Measurements from ENCODE around the gene LSG1. TPM values are rescaled to one million over a fixed set of nuclear protein-coding genes. Genes with fewer than 3 reads are reported as not detected.
A peak's percentile ranks its signal among the peaks of the same experiment; 100 is the strongest.

LSG1 gene
- total RNA-seq, 6 donors from 2014 or later, result 21.6 to 42.6 (median 34.7) TPM

- peak in 1 of 2 donors; percentile 56 for DNase-seq
- TF ChIP-seq CTCF (IDR thresholded peaks at IDR 0.05) (no peak), POLR2A (IDR thresholded peaks at IDR 0.05) (no peak), EP300 (IDR thresholded peaks at IDR 0.05) (no peak), POLR2AphosphoS5 (IDR thresholded peaks at IDR 0.05) (no peak)
- no peak overlapping the region for H3K27ac ChIP-seq
- no peak overlapping the region for H3K4me3 ChIP-seq
- no peaks in the 10 kb centered on the region for H3K27me3 ChIP-seq
- 95 to 96% methylated on average over 20 to 26 of the region's 26 CpGs for WGBS, 2 donors
- peaks cover 3 to 38% (median 17%) of the 10 kb centered on the region in 4 donors for H3K36me3 ChIP-seq
- no peaks in the 10 kb centered on the region for H3K9me3 ChIP-seq
- ATAC-seq (ENCODE audit: low FRiP score in 2 of 2), result no peak
- H3K4me1 ChIP-seq, result peaks cover 0 to 13% (median 4%) of the 10 kb centered on the region in 4 donors
Observed at GRCh38 chr3:194622621-194623340, 49.2 kb downstream of the LSG1 start.

DNA sequence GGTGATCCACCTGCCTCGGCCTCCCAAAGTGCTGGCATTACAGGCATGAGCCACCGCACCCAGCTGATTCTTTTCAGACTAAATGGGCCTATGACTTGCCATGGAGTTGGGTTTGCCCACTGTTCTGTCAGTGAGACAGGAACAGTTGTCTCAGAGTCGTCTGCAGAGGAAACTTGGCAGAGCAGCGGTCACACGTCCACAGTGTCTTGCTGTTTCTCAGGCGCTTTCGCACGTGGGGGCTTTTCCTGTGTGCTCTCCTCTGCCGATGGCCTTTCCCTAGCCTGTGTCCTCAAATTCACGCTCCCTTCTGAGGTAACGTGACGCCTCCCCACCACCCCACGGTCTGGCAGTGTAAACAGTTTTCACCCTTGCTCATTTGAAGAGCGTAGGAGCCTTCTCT is 50.0 kb downstream of the LSG1 start:
- no peaks in the 10 kb centered on the region for H3K27me3 ChIP-seq
- H3K4me1 ChIP-seq, result peaks cover 0 to 13% (median 4%) of the 10 kb centered on the region in 4 donors
- 90 to 92% methylated on average over 13 to 14 of the region's 14 CpGs for WGBS, 2 donors
- TF ChIP-seq POLR2AphosphoS5 (IDR thresholded peaks at IDR 0.05) (no peak), EP300 (IDR thresholded peaks at IDR 0.05) (no peak), POLR2A (IDR thresholded peaks at IDR 0.05) (no peak), CTCF (IDR thresholded peaks at IDR 0.05) (no peak)
- no peak for ATAC-seq (ENCODE audit: low FRiP score in 2 of 2)
- peaks cover 0 to 37% (median 20%) of the 10 kb centered on the region in 4 donors for H3K36me3 ChIP-seq
- no peak for DNase-seq
- no peak overlapping the region for H3K4me3 ChIP-seq
- no peaks in the 10 kb centered on the region for H3K9me3 ChIP-seq
- H3K27ac ChIP-seq, result no peak overlapping the region

- Histone ChIP-seq H3K27ac (no peak overlapping the region), H3K4me3 (no peak overlapping the region), H3K36me3 (peaks cover 0 to 36% (median 16%) of the 10 kb centered on the region in 4 donors), H3K4me1 (peaks cover 0 to 13% (median 4%) of the 10 kb centered on the region in 4 donors), H3K9me3 (no peaks in the 10 kb centered on the region), H3K27me3 (no peaks in the 10 kb centered on the region)
- TF ChIP-seq POLR2A (IDR thresholded peaks at IDR 0.05) (no peak), CTCF (IDR thresholded peaks at IDR 0.05) (no peak), EP300 (IDR thresholded peaks at IDR 0.05) (no peak), POLR2AphosphoS5 (IDR thresholded peaks at IDR 0.05) (no peak)
- ATAC-seq (ENCODE audit: low FRiP score in 2 of 2) (no peak), DNase-seq (no peak)
- whole genome bisulfite sequencing, 2 donors, result 80 to 82% methylated on average over 7 of the region's 7 CpGs
Observed at GRCh38 chr3:194620196-194620595, 51.8 kb downstream of the LSG1 start.

- WGBS, 2 donors, result 95 to 100% methylated on average over 9 of the region's 9 CpGs
- H3K4me3 ChIP-seq, result no peak overlapping the region
- DNase-seq (no peak), ATAC-seq (ENCODE audit: low FRiP score in 2 of 2) (no peak)
- no peak overlapping the region for H3K27ac ChIP-seq
- H3K9me3 ChIP-seq, result no peaks in the 10 kb centered on the region
- peaks cover 0 to 34% (median 14%) of the 10 kb centered on the region in 4 donors for H3K36me3 ChIP-seq
- no peak for TF ChIP-seq CTCF (IDR thresholded peaks at IDR 0.05)
- no peak for TF ChIP-seq EP300 (IDR thresholded peaks at IDR 0.05)
- no peak for TF ChIP-seq POLR2A (IDR thresholded peaks at IDR 0.05)
- TF ChIP-seq POLR2AphosphoS5 (IDR thresholded peaks at IDR 0.05), result no peak
- no peaks in the 10 kb centered on the region for H3K27me3 ChIP-seq
- H3K4me1 ChIP-seq, result peaks cover 0 to 13% (median 4%) of the 10 kb centered on the region in 4 donors
Observed at GRCh38 chr3:194619741-194620140, 52.2 kb downstream of the LSG1 start.

All from upper lobe of left lung (tissue), 6 donors.